HG02798 (cell line): ENCODE results near the gene NR1H3.

ENCODE experiments used
- ATAC-seq: cut with Tn5 transposase; IDR thresholded peaks from one replicate; pipeline ENCODE4 v1.9.1; 2021; ENCODE audit warnings: mild to moderate bottlenecking; ENCODE audit not compliant: unreplicated experiment, poor library complexity

The NR1H3 gene

DNA sequence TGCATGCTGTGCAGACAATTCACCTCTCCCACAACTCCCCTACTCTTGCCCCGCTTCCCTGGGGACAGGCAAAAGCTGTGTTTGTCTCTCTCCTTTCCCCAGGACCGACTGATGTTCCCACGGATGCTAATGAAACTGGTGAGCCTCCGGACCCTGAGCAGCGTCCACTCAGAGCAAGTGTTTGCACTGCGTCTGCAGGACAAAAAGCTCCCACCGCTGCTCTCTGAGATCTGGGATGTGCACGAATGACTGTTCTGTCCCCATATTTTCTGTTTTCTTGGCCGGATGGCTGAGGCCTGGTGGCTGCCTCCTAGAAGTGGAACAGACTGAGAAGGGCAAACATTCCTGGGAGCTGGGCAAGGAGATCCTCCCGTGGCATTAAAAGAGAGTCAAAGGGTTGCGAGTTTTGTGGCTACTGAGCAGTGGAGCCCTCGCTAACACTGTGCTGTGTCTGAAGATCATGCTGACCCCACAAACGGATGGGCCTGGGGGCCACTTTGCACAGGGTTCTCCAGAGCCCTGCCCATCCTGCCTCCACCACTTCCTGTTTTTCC lies 10.7 kb downstream of the NR1H3 start:
- no peak for ATAC-seq

DNA sequence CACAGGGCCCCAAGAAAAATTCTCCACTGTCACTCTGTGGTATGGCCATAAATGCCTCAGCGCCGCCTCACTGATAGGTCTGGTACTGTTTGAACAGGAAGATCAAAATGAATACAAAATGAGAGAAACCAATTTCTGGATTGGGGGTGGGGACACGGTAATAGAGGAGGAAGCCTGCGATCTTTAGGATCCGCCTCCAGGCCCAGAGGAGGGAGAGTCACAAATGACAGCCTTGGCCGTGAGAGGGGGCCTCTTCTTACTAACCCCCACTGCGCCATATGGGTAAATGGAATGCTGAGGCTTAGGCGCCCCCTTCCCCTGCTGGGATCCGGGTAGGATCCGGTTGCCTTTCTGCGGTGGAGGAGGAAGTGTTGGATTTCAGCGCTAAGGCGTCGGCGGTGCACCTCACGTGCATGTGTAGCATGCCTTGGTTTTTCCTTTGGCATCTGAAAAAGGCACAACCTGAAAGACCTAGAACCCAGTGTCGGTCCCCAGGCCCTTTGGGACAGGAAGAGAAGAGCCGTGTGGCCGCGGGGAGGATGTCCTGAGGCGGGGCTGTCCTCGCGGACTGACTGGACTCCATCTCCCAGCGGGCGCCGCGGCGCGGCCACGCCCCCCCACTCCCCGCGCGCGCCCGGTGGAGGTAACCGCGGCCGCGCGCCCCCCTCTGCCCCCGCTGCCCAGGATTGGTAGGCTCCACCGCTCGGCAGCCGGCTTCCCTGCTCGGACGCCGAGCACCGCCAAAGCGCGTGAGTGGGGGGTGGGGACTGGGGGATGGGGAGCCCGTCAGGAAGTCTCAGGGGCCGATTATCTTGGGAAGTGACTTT lies 11.4 kb downstream of the NR1H3 start:
- ATAC-seq, result peak; percentile 66

DNA sequence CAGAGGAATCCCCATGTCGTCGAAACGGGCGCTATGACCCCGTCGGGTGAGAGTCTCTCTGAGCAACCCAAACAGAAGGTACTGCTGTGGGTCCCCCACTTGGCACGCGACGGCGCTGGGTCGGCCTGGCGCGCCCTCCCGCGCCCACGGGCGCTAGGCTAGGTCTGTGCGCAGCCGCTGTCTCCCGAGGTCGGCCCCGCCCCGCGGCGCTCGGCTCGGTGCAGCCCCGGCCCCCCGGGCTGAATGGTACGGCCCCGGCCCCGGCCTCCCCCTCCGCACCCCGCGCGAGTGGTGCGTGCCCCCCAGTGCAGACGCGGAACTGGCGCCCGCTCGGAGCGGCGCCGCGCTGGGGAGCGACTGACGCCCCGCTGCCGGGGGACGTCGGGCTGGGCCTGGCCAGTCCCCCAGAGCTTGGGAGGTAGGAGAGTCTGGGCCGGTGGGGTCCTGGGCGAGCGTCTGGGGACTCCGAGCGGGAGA lies 12.1 kb downstream of the NR1H3 start, which contains the start of gene MADD:
TSS of gene MADD (plus strand) at position 305 of the 477 bp plus-strand sequence.
- peak; percentile 83 for ATAC-seq

DNA sequence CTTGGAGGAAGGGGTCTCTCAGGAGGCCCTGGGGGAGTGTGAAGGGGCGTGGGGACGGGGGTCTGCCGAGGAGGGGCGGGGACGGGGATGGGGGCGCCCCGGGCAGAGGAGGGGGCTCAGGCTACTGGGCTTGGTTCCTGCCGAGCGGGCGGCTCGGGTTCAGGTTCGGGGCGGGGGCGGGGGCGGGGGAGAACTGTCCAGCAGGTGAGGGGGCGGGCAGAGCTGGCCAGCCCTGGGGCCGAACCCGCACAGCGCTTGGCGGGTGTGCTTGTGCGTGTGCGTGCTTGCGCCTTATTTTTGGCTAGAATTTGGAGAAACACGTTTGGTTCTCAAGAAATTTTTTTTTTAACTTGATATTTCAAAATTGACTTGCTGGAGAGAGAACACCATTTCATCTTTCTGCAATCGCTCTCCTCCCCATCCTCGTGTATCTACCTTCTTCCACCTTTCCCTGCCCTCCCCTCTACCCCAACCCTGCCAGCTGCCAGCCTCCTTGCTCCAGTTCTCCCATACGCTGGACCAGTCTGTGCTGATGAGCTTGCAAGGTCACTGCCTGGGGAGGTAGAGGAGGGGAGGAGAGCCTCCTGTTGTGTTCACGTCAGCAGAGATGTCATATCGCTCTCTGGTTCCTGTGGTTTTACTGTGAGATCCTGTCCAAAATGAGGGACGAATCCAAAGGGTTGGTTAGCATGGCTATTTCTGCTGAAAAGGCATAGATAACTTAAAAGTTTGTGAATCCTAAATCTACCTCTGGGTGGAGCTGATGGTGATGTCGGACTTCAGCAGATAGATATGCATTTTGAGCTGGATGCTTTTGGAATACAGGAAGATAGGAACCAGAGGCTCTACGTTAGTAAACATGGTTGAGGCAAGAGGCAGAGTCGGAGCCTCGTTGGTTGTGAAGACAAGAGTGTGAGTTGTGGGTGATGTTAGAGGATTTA lies 12.8 kb downstream of the NR1H3 start:
- ATAC-seq, result no peak

DNA sequence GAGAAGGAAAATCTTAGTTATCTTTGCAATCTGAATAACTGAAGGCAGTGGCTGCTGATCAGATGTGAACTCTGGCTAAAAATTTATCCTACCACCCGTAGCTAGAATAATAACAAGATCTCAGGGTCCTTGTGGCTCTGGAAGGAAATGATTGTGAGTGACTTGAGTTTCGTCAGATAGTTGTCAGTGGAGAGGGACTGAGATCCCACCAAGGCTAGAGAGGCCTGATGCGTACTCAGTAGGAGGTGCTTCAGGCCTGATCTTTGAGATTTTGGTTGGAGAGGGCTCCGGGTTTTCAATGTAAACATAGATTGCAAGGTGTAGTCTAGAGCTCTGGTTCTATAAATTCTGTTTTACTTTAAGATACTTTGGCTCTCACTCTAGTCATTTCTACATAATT lies 13.5 kb downstream of the NR1H3 start:
- no peak for ATAC-seq

DNA sequence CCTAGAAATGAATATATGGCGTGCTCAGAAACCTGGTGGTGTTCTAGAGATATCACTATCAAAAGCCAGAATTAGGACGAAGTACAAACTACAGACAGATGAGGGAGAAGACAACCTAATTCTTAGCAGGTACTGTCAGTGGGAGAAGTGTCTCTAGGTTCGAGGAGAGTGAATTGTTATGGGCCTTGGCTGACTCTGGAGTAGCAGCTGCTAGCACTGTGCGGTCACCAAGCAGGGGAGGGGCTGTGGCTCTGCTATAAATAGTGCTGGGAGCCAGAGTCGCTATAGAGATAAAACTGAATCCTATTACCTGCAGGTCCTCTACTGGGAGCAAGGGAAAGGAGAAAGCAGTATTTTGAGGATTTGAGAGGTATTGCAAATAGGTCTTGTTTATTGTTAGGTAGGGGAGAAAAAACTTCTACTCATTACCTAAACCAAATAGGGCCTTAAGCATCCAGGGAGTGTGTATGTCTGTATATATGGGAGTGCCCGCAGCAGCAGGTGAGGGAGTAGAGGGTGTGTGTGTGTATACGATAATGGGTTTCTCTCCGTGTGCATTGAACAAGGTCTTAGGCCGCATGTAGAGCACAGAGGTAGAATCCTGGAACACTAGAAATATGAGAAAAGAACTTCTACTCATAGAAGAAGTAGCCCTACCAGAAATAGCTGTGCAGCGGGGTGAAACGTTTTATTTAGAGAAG lies 14.3 kb downstream of the NR1H3 start:
- ATAC-seq, result no peak

DNA sequence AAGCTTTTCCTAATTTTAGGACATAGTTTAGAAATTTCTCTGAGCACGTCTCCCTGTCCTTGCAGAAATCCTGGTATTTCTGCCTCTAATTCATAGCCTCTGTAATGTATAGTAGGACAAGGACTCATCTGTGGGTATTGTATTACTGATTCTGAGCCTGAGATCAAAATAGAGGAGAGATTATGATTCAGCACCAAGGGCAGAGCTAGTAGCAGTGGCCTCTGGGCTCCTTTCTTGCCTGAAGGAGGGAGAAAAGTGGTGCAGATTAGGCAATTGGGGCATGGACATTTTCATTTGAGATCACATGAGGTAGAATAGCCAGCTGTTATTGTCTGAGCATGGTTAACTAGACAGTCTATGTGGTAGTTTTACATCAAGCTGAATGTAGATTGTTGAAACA lies 14.9 kb downstream of the NR1H3 start:
- no peak for ATAC-seq

DNA sequence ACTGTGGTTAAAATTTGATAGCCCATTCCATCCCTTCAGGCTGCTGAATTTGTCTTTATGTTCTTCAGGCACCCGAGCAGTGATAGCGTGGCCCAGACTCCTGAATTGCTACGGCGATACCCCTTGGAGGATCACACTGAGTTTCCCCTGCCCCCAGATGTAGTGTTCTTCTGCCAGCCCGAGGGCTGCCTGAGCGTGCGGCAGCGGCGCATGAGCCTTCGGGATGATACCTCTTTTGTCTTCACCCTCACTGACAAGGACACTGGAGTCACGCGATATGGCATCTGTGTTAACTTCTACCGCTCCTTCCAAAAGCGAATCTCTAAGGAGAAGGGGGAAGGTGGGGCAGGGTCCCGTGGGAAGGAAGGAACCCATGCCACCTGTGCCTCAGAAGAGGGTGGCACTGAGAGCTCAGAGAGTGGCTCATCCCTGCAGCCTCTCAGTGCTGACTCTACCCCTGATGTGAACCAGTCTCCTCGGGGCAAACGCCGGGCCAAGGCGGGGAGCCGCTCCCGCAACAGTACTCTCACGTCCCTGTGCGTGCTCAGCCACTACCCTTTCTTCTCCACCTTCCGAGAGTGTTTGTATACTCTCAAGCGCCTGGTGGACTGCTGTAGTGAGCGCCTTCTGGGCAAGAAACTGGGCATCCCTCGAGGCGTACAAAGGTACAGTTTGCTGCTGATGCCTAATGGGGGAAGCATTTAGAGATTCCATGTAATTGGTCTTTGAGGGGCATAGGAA lies 16.9 kb downstream of the NR1H3 start:
- ATAC-seq, result no peak

DNA sequence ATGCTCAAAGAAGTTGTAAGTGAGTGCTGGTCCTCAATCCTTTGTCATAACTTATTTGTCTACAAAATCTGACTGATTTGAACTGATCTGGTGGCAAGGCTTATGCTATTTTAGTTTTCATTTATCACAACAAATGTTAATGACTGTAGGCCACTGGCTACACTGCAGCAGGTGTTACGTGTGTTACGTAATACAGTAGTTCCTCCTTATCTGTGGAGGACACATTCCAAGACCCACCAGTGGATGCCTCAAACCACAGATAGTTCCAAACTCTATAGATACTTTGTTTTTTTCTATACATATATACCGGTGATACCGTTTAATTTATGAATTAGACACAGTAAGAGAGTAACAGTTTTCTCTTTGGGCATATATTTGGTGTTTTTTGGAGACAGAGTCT lies 19.1 kb downstream of the NR1H3 start:
- no peak for ATAC-seq

DNA sequence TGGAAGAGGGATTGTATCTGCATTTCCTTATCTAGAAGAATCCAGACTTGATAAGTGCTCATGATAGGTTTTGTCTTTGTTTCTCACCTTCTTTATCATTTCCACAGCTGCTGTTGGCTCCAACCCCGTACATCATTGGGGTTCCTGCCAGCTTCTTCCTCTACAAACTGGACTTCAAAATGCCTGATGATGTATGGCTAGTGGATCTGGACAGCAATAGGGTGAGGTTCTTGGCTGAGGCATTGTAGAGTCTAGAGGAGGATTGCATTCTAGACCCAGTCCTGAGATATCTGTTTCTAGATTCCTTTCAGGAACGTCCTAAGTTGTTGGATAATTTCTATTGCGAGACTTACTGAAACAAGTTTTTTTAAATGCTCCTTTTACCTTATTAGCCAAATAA lies 20.3 kb downstream of the NR1H3 start:
- ATAC-seq, result no peak

DNA sequence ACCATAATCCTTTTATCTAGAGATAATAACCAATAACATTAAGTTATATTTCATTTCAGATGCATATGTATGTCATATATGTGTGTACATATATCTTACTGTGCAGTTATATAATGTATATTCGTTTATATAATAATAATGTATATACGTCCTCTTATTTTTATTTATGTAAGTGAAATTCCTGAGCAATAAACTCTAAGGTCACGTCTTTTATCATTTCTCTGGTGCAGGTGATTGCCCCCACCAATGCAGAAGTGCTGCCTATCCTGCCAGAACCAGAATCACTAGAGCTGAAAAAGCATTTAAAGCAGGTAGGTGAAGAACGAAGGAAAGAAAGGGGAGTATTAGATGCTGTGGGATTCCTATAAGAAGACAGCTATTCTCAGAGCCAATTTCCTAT lies 21.0 kb downstream of the NR1H3 start:
- ATAC-seq, result no peak

DNA sequence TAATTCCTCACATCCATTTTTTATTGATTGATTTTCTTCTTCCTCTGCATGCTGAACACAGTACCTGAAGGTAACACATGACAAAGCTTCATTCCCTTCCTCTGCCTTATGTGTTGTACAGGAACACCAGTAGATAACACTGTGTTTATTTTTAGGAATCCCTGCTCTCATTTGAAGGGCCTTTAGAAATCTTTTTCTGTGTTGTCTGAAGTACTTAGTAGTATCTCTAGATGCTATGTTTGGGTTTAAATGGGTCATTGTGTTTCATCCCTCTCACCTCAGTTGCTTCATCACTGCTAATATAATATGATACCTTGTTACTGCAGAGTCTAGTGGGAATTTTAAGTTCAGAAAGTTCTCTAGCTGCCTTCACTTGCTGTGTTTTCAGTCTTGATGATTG lies 22.3 kb downstream of the NR1H3 start:
- ATAC-seq, result no peak

DNA sequence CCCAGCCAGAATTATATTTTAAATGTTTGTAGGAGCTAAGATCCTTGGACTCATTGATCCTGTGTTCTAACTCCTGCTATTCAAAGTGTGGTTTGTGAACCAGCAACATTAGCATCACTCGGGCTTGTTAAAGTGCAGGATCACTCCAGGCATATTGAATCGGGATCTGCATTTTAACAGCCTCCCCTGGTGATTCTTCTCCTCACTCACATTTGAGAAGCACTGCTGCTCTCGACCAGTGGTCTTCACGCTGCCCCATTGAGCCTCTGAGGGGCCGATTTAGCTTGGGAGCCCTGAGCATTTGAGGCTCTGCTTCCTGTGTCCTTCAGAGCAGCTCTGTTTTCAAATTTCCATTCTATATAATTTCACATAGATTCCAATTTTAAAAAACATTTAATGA lies 23.1 kb downstream of the NR1H3 start:
- no peak for ATAC-seq

DNA sequence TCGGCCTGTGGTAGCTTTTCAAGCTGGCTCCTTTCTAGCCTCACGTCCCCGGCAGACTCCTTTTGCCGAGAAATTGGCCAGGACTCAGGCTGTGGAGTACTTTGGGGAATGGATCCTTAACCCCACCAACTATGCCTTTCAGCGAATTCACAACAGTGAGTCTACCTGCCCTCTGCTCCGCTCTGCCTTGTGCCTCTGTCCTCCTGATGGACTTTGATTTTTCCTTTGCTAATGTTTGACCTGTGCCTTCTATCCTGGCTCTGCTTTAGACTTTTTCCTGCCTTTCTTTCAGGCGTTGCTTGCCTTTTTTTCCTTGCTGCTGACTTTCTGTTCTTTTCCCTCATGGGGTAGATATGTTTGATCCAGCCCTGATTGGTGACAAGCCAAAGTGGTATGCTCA lies 24.7 kb downstream of the NR1H3 start:
- no peak for ATAC-seq

DNA sequence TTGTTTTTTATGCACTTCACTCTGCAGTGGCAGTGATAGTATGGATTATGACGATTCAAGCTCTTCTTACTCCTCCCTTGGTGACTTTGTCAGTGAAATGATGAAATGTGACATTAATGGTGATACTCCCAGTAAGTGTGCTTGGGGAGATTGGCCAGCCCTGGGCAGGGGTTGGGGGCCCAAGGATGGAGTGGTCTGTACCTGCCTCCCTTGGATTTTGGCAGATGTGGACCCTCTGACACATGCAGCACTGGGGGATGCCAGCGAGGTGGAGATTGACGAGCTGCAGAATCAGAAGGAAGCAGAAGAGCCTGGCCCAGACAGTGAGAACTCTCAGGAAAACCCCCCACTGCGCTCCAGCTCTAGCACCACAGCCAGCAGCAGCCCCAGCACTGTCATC lies 26.4 kb downstream of the NR1H3 start:
- no peak for ATAC-seq

DNA sequence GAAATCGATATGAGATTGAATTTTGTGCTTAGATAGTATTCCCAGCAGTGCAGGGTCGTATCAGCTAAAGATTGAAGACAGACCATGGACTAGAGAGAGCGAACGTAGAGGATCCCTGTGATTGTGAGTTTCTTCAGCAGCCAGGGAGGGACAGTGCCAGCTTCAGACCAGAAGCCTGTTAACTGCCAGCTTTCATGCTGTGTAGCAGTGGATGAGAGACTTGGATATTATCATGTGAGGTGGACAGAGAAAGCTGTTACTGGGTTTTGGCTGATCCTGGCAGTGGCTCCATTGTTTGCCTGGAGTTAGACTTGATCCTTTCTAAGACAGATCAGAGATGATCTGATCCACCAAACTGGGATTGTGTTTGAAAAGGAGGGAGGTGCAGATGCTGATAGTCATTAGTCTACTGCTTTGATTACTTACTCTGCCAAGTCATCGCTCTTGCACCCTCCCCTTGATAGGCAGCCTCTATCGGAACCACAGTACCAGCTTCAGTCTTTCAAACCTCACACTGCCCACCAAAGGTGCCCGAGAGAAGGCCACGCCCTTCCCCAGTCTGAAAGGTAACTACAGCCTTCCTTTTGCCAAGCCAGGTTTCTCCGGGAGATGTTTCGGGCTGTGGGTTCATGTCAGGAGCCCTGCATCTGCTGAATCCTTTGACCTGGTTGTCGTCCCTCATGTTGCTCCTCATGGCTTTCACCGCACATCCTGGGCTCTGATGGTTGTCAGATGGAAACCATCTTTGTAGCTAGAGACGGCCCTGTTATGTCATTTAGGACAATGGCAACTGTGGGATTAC lies 28.4 kb downstream of the NR1H3 start:
- ATAC-seq, result no peak

DNA sequence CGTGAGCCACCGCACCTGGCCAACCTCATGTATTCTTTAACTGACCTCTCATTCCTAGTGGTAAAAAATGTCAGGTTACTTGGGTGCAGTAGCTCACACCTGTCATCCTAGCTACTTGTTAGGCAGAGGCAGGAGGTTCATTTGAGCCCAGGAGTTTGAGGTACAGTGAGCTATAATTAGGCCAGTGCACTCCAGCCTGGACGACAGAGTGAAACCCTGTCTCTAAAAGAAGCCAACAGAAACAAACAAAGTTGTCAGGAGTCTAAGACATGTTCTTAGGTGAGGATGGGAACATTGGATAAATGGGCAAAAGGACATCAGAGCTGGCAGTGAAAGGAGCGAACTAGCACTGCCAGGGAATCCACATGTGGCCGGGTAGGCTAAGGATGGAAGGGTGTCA lies 30.3 kb downstream of the NR1H3 start:
- no peak for ATAC-seq

DNA sequence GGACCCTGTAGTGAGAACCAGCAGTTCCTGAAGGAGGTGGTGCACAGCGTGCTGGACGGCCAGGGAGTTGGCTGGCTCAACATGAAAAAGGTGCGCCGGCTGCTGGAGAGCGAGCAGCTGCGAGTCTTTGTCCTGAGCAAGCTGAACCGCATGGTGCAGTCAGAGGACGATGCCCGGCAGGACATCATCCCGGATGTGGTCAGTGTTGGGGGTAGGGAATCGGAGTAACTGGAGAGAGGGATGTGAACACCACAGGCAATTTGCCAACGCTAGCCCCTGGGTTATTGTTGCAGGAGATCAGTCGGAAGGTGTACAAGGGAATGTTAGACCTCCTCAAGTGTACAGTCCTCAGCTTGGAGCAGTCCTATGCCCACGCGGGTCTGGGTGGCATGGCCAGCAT lies 32.1 kb downstream of the NR1H3 start:
- ATAC-seq, result no peak

DNA sequence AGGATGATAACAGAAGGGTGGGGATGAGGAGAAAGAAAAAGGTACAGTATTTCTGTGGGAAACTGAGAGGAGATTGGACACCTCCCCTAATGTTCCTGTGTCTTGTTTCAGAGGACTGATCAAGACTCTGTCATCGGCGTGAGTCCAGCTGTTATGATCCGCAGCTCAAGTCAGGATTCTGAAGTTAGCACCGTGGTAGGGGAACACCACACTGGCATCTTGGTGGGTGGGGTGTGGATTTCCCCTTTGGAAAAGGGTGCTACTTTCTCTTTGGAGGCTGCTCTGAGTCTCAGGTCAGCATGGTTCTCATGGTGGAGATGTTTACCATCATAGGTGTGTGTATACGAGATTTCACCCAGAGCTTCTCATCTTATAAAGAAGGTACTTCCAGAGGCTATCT lies 37.6 kb downstream of the NR1H3 start:
- no peak for ATAC-seq
